Nephron (organoid): ENCODE data around the gene CREB3L4.

ENCODE experiments used
- H3K27ac Mint-ChIP-seq, 3 experiments: 2 replicates each; pipeline ENCODE4 v1.8.0; 2020; ENCODE audit warnings: mixed read lengths in 3 of 3, mild to moderate bottlenecking in 2 of 3, moderate library complexity in 1 of 3
- H3K27me3 Mint-ChIP-seq: 2 replicates; pipeline ENCODE4 v1.8.0; 2021; ENCODE audit warnings: low read depth, mild to moderate bottlenecking, moderate library complexity, mixed read lengths
- H3K36me3 Mint-ChIP-seq: 2 replicates; pipeline ENCODE4 v1.8.0; 2020; ENCODE audit warnings: low read depth, mixed read lengths
- H3K4me1 Mint-ChIP-seq: 2 replicates; pipeline ENCODE4 v1.8.0; 2020; ENCODE audit warnings: mixed read lengths
- H3K4me3 Mint-ChIP-seq, 3 experiments: 2 replicates each; pipeline ENCODE4 v1.8.0; 2020; ENCODE audit warnings: mild to moderate bottlenecking in 3 of 3, mixed read lengths in 3 of 3, moderate library complexity in 2 of 3
- H3K9me3 Mint-ChIP-seq: 2 replicates; pipeline ENCODE4 v1.8.0; 2020; ENCODE audit warnings: mixed read lengths
- TF ChIP-seq, protein P1 (sequence below), 3 experiments: fragments of 200-600 bp; sonication (generic); IDR thresholded peaks; one replicate each; pipeline ENCODE4 v1.5.0; 2021; ENCODE audit warnings: antibody characterized with exemption in 3 of 3; ENCODE audit not compliant: unreplicated experiment in 3 of 3

Gene CREB3L4

DNA sequence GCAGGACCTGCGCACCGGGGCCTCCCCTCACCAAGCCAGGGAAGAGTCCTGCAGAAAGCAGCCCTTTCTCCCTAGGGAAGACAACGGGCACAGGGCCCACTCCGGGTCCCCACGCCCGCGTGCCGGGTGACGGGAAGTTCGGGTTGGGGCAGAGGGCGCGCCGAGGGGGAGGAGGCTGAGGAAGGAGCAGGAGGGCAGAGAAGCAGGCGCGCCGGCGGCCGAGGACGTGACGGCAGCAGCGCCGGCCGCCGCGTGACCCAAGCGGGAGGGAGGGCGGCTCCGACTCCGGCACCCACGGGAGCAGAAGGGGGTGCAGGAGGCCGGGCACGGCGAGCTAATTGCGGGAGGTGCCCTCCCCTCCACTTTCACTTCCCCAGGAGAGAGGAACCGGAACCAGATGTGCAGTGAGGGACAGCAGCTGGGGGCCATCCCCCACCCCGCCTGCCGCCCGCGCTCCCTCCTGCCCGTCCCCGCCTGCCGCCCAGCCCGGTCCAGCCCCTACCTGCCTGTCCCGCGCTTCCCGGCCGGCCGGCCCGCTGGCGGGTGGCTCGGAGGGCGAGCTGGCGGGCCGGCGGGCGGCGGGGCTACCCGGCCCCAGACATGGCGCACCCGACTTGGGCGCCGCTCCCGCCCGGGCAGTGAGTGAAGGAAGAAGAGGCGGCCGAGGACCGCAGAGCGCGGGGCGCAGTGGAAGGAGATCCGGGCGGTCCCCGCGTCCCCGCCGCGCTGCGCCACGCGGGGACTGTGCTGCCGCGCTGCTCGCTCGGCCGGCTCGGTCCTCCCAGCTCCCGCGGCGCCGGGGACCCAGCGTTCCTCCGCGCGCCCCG lies 21.7 kb upstream of the CREB3L4 start:
- Mint-ChIP-seq H3K36me3 (peaks cover 18% of the 10 kb centered on the region), H3K4me3 (peak overlapping the region; percentile 89 to 97 (median 91)), H3K27ac (peak overlapping the region in 1 of 3 experiments; percentile 91), H3K4me1 (peaks cover 10% of the 10 kb centered on the region), H3K27me3 (no peaks in the 10 kb centered on the region), H3K9me3 (no peaks in the 10 kb centered on the region)
- TF ChIP-seq, protein P1, sequence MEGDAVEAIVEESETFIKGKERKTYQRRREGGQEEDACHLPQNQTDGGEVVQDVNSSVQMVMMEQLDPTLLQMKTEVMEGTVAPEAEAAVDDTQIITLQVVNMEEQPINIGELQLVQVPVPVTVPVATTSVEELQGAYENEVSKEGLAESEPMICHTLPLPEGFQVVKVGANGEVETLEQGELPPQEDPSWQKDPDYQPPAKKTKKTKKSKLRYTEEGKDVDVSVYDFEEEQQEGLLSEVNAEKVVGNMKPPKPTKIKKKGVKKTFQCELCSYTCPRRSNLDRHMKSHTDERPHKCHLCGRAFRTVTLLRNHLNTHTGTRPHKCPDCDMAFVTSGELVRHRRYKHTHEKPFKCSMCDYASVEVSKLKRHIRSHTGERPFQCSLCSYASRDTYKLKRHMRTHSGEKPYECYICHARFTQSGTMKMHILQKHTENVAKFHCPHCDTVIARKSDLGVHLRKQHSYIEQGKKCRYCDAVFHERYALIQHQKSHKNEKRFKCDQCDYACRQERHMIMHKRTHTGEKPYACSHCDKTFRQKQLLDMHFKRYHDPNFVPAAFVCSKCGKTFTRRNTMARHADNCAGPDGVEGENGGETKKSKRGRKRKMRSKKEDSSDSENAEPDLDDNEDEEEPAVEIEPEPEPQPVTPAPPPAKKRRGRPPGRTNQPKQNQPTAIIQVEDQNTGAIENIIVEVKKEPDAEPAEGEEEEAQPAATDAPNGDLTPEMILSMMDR (IDR thresholded peaks at IDR 0.05; ENCODE audit: unreplicated experiment in 3 of 3) = no peak

DNA sequence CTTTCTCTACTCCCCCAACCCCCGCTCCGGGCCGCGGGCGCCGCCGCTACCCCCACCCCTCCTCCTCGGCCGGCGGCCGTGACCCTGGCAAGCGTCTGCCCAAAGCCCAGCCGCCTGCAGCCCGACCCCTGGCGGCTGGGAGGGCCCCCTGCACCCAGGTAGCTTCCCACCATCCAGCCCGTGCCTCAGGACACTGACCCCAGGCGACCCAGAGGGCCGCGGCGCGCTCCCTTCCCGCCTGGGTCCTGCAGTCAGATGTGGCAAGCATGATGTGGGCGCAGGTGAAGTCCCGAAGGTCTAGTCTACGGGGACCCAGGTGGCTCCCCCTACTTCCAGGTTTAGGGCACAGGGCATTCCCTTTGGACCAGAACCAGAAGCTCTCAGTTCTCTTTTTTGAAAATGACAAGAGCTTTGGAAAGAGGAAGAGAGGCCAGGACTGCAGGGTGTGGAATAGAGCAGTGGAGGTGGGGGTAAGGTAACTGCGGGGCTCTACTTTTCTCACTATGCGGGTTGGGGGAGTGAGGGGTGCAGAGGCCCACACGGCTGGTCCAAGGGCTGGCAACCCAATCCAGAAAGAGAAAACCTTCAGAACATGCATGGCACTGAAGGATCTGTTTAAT lies 21.0 kb upstream of the CREB3L4 start, which contains the start of gene DENND4B:
DENND4B (minus strand) TSS at position 97 of the 620 bp plus-strand sequence. CDS start 2,344 bp downstream, outside the sequence.
- Mint-ChIP-seq H3K4me3 (peak within 1 kb of the TSS; percentile 89 to 97 (median 91)), H3K9me3 (no peaks in the 10 kb centered on the region), H3K27me3 (no peaks in the 10 kb centered on the region), H3K27ac (peak within 1 kb of the TSS; percentile 63 to 91 (median 75)), H3K4me1 (peaks cover 10% of the 10 kb centered on the region), H3K36me3 (peaks cover 21% of the 10 kb centered on the region)
- TF ChIP-seq, protein P1 (IDR thresholded peaks at IDR 0.05; ENCODE audit: unreplicated experiment in 3 of 3) = peak; percentile 92 to 94 (median 93)

DNA sequence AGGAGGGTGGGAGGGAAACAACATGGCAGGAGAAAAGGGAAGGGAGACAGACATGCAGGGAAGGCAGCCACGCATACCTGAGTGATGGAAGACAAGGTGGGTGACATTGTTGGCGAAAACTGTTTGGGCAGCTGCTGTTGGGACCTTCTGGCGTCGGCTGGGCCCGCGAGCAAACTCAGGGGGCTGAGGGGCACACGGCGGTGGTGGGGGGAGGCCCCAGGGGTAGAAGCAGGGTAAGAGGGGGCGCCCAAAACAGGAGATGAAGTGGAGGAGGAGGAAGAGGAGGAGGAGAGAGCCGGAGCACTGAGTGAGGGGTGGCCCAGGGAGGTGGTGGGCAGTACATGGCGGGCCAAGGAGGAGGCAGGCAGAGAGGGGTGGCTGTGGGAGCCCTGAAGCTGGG lies 16.5 kb upstream of the CREB3L4 start:
- TF ChIP-seq, protein P1 (IDR thresholded peaks at IDR 0.05; ENCODE audit: unreplicated experiment in 3 of 3) = no peak
- Mint-ChIP-seq H3K4me3 (no peak overlapping the region), H3K9me3 (no peaks in the 10 kb centered on the region), H3K4me1 (peaks cover 6% of the 10 kb centered on the region), H3K27me3 (no peaks in the 10 kb centered on the region), H3K27ac (no peak overlapping the region), H3K36me3 (peaks cover 41% of the 10 kb centered on the region)

DNA sequence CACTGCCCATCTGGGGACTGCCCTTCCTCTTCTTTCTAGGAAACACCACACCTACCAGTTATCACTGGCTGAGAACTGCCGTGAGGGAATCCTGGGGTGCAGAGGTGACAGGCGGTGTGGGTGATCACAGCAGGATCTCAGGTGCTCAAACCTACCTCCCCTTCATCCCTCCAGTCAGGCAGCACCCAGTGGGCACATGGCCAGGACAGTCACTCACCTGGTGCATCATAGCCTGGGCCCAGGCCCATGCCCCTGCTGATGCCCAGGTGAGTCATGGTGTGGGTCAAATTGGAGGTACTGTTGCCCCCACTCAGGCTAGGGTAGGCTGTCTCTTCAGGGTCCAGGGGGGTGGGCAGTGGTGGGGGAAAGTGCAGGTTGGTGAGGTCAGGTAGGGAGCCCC lies 15.9 kb upstream of the CREB3L4 start:
- Mint-ChIP-seq H3K4me3 (no peak overlapping the region), H3K4me1 (peaks cover 10% of the 10 kb centered on the region), H3K9me3 (no peaks in the 10 kb centered on the region), H3K36me3 (peaks cover 41% of the 10 kb centered on the region), H3K27me3 (no peaks in the 10 kb centered on the region), H3K27ac (no peak overlapping the region)
- TF ChIP-seq, protein P1 (IDR thresholded peaks at IDR 0.05; ENCODE audit: unreplicated experiment in 3 of 3) = no peak

DNA sequence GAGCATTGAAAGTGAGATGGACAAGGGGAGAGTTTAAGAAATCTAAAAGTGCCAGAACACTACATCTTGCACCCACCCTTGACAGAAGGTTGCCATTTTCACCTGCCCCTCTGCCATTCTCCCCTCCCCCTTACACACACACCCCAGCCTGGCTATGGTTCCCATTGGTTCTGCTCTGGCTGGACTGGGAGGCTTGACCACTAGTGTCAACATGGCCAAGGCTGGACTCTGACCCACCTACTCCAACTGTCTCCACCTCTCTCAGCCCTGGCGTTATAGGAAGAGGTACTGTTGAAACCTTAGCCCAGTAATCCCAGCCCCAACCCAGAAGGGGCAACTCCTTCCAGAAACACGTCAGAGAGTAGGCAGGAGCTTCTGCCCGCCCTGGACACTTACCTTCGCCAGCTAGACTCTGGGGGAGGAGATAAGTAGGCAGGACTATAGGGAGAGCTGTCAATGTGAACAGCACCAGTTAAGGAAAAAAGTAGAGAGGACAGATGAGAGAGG lies 13.8 kb upstream of the CREB3L4 start:
- H3K4me3 Mint-ChIP-seq = peak overlapping the region; percentile 33 to 62 (median 41)
- H3K27ac Mint-ChIP-seq = peak overlapping the region in 1 of 3 experiments; percentile 14
- H3K4me1 Mint-ChIP-seq = peaks cover 20% of the 10 kb centered on the region
- H3K36me3 Mint-ChIP-seq = peaks cover 34% of the 10 kb centered on the region
- no peaks in the 10 kb centered on the region for H3K9me3 Mint-ChIP-seq
- TF ChIP-seq, protein P1 (IDR thresholded peaks at IDR 0.05; ENCODE audit: unreplicated experiment in 3 of 3) = no peak
- no peaks in the 10 kb centered on the region for H3K27me3 Mint-ChIP-seq
